K562 (cell line): Measurements from ENCODE around the gene CERS2. TPM values are rescaled to one million over a fixed set of nuclear protein-coding genes. Genes with fewer than 3 reads are reported as not detected.

Source experiments
- ATAC-seq: fragments of 200-7000 bp; cut with Tn5 transposase; 3 replicates; pipeline ENCODE4 v1.9.1; 2020; ENCODE audit warnings: moderate library complexity
- BruUV-seq: library from RNA; stranded (reverse); fragments of 400-500 nt; replicated peaks from 2 replicates; lab custom pipeline; 2021; lab: Mats Ljungman, UMichigan
- CTCF ChIA-PET: fragments of 300-600 bp; formaldehyde crosslinking; extraction: SDS; loops from one replicate; lab custom pipeline; 2021; ENCODE audit warnings: low intra/inter-chr PET ratio; lab: Yijun Ruan, JAX
- POLR2A ChIA-PET: fragments of 300-600, 350-650 bp; sonication (Branson Sonifier 250); formaldehyde crosslinking; extraction: SDS; loops from one replicate; lab custom pipeline; 2021; ENCODE audit warnings: antibody characterized with exemption, inconsistent platforms; lab: Yijun Ruan, JAX
- DNase-seq, 4 experiments: peaks; one replicate each; pipeline versions ENCODE4 v3.0.0 to v3.0.0-alpha.2; 2011 to 2018; ENCODE audit warnings: low spot score in 3 of 4, mixed read lengths in 3 of 4; ENCODE audit errors: extremely low read depth in 1 of 4
- FAIRE-seq: peaks from 2 replicates; lab custom pipeline; 2011; peaks lifted over from hg19 to GRCh38; lab: Jason Lieb, UNC
- H2AFZ ChIP-seq: 2 replicates; pipeline ENCODE4 v1.6.0; 2011; ENCODE audit warnings: low read depth, low read length, control low read depth, inconsistent platforms
- H3K27ac ChIP-seq: fragments of 200-600 bp; 3 replicates; pipeline ENCODE4 v1.8.0; 2011; ENCODE audit warnings: low read depth, mild to moderate bottlenecking, control low read depth, inconsistent platforms, low read length, moderate library complexity, mixed read lengths; ENCODE audit errors: extremely low read depth
- H3K27me3 ChIP-seq, 2 experiments: fragments of 300-600 bp in 1 of 2; 2 replicates in 1 of 2; 3 replicates in 1 of 2; pipeline versions ENCODE4 v1.6.0 to v1.8.0; 2011; ENCODE audit warnings: inconsistent platforms in 2 of 2, low read length in 2 of 2, mild to moderate bottlenecking in 1 of 2, mixed read lengths in 1 of 2, moderate library complexity in 1 of 2; ENCODE audit not compliant: control insufficient read depth in 2 of 2, insufficient read depth in 2 of 2
- H3K36me3 ChIP-seq: fragments of 300-600 bp; 3 replicates; pipeline ENCODE4 v1.8.0; 2011; ENCODE audit warnings: mild to moderate bottlenecking, low read length, inconsistent platforms; ENCODE audit not compliant: control insufficient read depth, insufficient read depth
- H3K4me1 ChIP-seq, 2 experiments: fragments of 200-600 bp in 1 of 2; replicated peaks in 1 of 2; 2 replicates in 1 of 2; 3 replicates in 1 of 2; pipeline versions ENCODE4 v1.5.1 to v1.8.0; 2011; ENCODE audit warnings: inconsistent platforms in 2 of 2, low read length in 2 of 2, mild to moderate bottlenecking in 1 of 2, mixed read lengths in 1 of 2, moderate library complexity in 1 of 2; ENCODE audit not compliant: control insufficient read depth in 2 of 2, insufficient read depth in 2 of 2
- H3K4me2 ChIP-seq: 2 replicates; pipeline ENCODE4 v1.6.1; 2011; ENCODE audit warnings: low read length, control low read depth, inconsistent platforms, mixed read lengths; ENCODE audit not compliant: insufficient read depth
- H3K4me3 ChIP-seq: fragments of 200-600 bp; sonication (generic), shearing (Covaris generic); 2 replicates; pipeline ENCODE4 v1.5.1; 2016; ENCODE audit warnings: control low read depth, inconsistent platforms
- H3K79me2 ChIP-seq: fragments of 200-600 bp; 3 replicates; pipeline ENCODE4 v1.8.0; 2011; ENCODE audit warnings: low read length, inconsistent platforms; ENCODE audit not compliant: control insufficient read depth, insufficient read depth
- H3K9ac ChIP-seq, 2 experiments: 2 replicates each; pipeline versions ENCODE4 v1.6.0 to v1.6.1; 2011; ENCODE audit warnings: low read depth in 2 of 2, low read length in 2 of 2, control low read depth in 1 of 2, inconsistent platforms in 1 of 2, mild to moderate bottlenecking in 1 of 2, mixed read lengths in 1 of 2; ENCODE audit not compliant: insufficient read depth in 1 of 2
- H3K9me1 ChIP-seq: one replicate; pipeline ENCODE4 v1.6.0; 2011; ENCODE audit warnings: inconsistent platforms, mild to moderate bottlenecking, low read length, moderate library complexity; ENCODE audit not compliant: control insufficient read depth, insufficient read depth
- H3K9me3 ChIP-seq: replicated peaks from 2 replicates; pipeline ENCODE4 v1.5.1; 2011; ENCODE audit warnings: low read depth, low read length, inconsistent platforms; ENCODE audit not compliant: control insufficient read depth, insufficient read depth
- H4K20me1 ChIP-seq: replicated peaks from 2 replicates; pipeline ENCODE4 v1.6.1; 2011; ENCODE audit warnings: low read length, inconsistent platforms, mixed read lengths; ENCODE audit not compliant: control insufficient read depth, insufficient read depth
- BDP1 ChIP-seq: IDR thresholded peaks from 3 replicates; pipeline ENCODE4 v1.6.1; 2011; ENCODE audit not compliant: insufficient read length, insufficient read depth
- CAMTA2 ChIP-seq: fragments of 250-450 bp; sonication (Bioruptor Pico); conservative IDR thresholded peaks from 2 replicates; pipeline ENCODE4 v1.5.1; 2022
- DEAF1 ChIP-seq: fragments of 450-650 bp; formaldehyde crosslinking; IDR thresholded peaks from 2 replicates; pipeline ENCODE4 v1.4.0; 2020; ENCODE audit warnings: mild to moderate bottlenecking, moderate library complexity
- E2F1 ChIP-seq: sonication (generic); formaldehyde crosslinking; IDR thresholded peaks from 2 replicates; pipeline ENCODE4 v1.8.1; 2023; ENCODE audit warnings: mild to moderate bottlenecking, missing genetic modification reagents, moderate library complexity
- HIVEP1 ChIP-seq: fragments of 250-450 bp; sonication (Bioruptor Pico); IDR thresholded peaks from 2 replicates; pipeline ENCODE4 v1.4.0; 2020; ENCODE audit warnings: mild to moderate bottlenecking
- SMARCA4 ChIP-seq: fragments of 450-650 bp; IDR thresholded peaks from 2 replicates; pipeline ENCODE4 v1.6.1; 2016
- ZBTB34 ChIP-seq: fragments of 250-450 bp; sonication (Bioruptor Pico); IDR thresholded peaks from 2 replicates; pipeline ENCODE4 v1.8.0; 2021; ENCODE audit warnings: mild to moderate bottlenecking, moderate library complexity
- WGBS: fragments of 100-300 bp; shearing (Covaris generic); methylation state at CpG from one replicate; pipeline ENCODE4 v1.1.6; 2016; ENCODE audit warnings: low coverage, mixed read lengths; ENCODE audit not compliant: insufficient coverage; ENCODE audit errors: missing lambda C conversion rate; 5-methylcytosine and 5-hydroxymethylcytosine counted together
- in situ Hi-C: fragments of 300-500 bp; cut with MboI; formaldehyde crosslinking; loops from 4 replicates; pipeline ENCODE4 v1.15.0; 2018; ENCODE audit warnings: inconsistent platforms, mixed read lengths
- intact Hi-C: fragments of 100-400 bp; cut with micrococcal nuclease; formaldehyde crosslinking; loops from 2 replicates; pipeline ENCODE4 v1.14.2; 2022
- polyA plus RNA-seq, 8 experiments: library from polyadenylated mRNA; depleted of rRNA in 4 of 8; stranded (reverse) in 5 of 8; unstranded in 3 of 8; fragments of >200 nt; fragmentation: Nextera tagmentation in 2 of 8; fragmentation: Illumina TruSeq in 1 of 8; extraction: Ambion mirVana in 2 of 8; extraction: Trizol in 1 of 8; gene quantifications; 2 replicates each; pipeline versions ENCODE4 v1.2.1 to v1.2.3, GENCODE V29; 2011 to 2014; ENCODE audit warnings: inconsistent platforms in 1 of 8, missing spikeins in 1 of 8
- total RNA-seq, 7 experiments: library from RNA; depleted of rRNA in 6 of 7; stranded (reverse); fragments of >200 nt in 6 of 7; fragmentation: Illumina TruSeq in 2 of 7; extraction: Trizol in 2 of 7; gene quantifications; 2 replicates each; pipeline versions ENCODE4 v1.2.1 to v1.2.3, GENCODE V29; 2011 to 2021; ENCODE audit warnings: low replicate concordance in 1 of 7

Gene CERS2
- total and polyA plus RNA-seq, 9 of the 15 experiments (the other 6 are each of a cell fraction or from before 2014, with no cell fraction given), result 23.4 to 295 (median 132) TPM

GRCh38 chr1:150992626-150993025 is 18.0 kb upstream of the CERS2 start:
- no peak overlapping the region for H2AFZ ChIP-seq
- TF ChIP-seq ZBTB34 (CRISPR knock-in tag) (no peak), HIVEP1 (CRISPR knock-in tag) (no peak), SMARCA4 (no peak), BDP1 (no peak), E2F1 (no peak), CAMTA2 (CRISPR knock-in tag) (no peak), DEAF1 (CRISPR knock-in tag) (no peak)
- in situ Hi-C loops, result loop anchor here (10.0 kb wide), 1 partner anchor 428 kb away; no protein-coding TSS in a partner anchor
- no peaks in the 10 kb centered on the region for H3K79me2 ChIP-seq
- H3K4me3 ChIP-seq, result no peak overlapping the region
- DNase-seq (no peak), FAIRE-seq (no peak), ATAC-seq (no peak)
- H3K9ac ChIP-seq, result no peak overlapping the region
- BruUV-seq, result no TSS peak
- intact Hi-C loops, result loop anchor here (10.0 kb wide), 1 partner anchor 158 kb away; no protein-coding TSS in a partner anchor
- peaks cover 4% of the 10 kb centered on the region; the same call in 1 of the 3 replicates for H3K36me3 ChIP-seq
- no peaks in the 10 kb centered on the region for H3K9me1 ChIP-seq
- no peaks in the 10 kb centered on the region for H3K9me3 ChIP-seq
- H3K27me3 ChIP-seq, result no peaks in the 10 kb centered on the region
- peaks cover 10 to 12% of the 10 kb centered on the region in 2 experiments; a peak in 4 of 5 replicates for H3K4me1 ChIP-seq
- H4K20me1 ChIP-seq, result no peaks in the 10 kb centered on the region
- no peak overlapping the region for H3K4me2 ChIP-seq
- POLR2A ChIA-PET, result interaction anchor here (1.2 kb wide), 1 partner anchor 14 kb away, joined by 3 read pairs; the partner anchor contains the start of gene MINDY1
- 72% methylated on average over 4 of the region's 4 CpGs for WGBS
- CTCF ChIA-PET, result interaction anchor here (1.4 kb wide), 1 partner anchor 431 kb away, joined by 3 read pairs; no protein-coding TSS in a partner anchor
- H3K27ac ChIP-seq, result no peak overlapping the region
